ENCODE results near the gene SHLD1. TPM values are rescaled to one million over a fixed set of nuclear protein-coding genes. Genes with fewer than 3 reads are reported as not detected.

The SHLD1 gene
- total RNA-seq, 1 experiment from 2014 or later = 3.6 TPM

DNA sequence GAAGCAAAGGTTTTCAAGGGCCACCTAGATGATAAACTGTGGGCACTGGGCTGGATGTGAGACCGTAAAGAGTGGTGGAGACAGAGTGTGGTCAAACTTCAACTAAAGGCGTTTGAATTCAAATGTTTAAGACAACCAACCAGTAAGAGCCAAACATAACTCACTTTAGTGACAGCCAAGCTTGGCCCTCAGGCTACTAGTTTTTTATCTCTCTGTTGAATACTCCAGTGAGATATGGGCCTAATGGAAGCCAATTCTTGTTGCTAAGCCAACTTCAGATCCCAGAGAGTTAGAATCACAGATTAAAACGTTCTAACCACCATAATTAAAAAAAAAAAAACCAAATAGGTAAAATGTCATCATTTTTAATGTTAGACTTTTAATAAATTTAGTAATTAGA lies 142.9 kb downstream of the SHLD1 start:
- DNase-seq (ENCODE audit: low spot score) = no peak

DNA sequence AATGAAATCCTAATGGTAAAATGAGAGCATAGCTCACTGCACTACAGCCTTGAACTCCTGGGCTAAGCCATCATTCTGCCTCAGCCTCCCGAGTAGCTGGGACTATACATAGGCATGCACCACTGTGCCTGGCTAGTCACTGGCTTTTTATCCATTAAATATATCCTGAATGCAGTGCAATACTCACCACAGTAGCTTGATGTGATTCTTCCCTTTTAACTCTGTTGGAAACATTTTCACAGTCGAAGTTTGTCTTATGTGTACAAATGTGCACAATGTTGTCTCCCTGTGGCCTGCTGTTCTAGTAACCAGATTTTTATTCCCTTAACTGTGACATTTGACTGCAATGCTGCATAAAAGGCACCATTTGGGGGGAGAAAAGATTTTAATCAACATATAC lies 143.4 kb downstream of the SHLD1 start:
- DNase-seq (ENCODE audit: low spot score) = no peak

DNA sequence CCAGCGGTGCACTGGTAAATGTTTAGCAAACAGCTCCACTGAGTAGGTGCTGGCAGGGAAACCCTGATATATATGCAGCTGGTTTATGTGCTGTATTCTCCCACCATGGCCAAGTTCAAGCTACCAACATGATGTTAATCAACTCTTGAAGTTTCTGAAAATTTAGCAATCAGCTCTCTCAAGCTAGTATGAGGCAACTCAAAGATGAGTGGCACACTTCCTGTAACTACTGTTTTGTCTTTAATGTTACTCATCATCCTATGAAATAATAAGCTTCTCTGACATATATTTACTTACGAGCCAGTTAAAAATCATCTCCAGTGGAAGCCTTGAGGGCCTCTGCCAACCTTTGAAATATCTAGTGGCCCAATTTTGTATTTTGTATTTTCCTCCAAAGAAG lies 145.4 kb downstream of the SHLD1 start:
- no peak for DNase-seq (ENCODE audit: low spot score)

DNA sequence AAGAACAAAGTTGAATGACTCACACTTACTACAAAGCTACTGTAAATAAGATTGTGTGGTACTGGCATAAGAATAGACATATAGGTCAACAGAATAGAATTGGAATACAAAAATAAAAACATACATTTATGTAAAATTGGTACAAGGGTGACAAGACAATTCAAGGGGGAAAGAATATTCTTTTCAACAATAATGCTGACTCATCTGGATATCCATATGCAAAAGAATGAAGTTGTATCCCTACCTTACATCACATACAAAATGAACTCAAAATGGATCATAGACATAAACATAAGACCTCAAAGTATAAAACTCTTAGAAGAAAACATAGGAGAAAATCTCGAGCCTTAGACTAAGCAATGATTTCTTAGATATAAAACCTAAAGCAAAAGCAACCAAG lies 149.2 kb downstream of the SHLD1 start:
- no peak for DNase-seq (ENCODE audit: low spot score)

DNA sequence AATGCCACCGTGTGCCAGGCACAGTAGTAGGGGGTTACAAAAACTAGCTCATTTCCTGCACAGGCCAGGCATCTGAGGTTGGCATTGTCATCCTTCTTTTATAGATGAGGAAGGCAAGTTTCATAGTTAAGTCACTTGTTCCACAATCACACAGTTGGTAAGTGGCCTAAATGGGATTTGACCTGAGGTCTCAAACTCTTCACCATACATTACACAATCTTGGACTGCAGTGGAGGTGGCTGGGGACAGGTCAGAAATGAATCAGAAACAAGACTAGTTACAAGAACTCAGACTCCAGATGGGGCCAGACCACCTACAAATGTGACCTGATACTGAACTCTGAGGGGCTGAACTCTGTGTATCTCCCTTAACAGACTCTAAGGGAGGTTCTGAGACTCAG lies 150.7 kb downstream of the SHLD1 start:
- DNase-seq (ENCODE audit: low spot score) = no peak

DNA sequence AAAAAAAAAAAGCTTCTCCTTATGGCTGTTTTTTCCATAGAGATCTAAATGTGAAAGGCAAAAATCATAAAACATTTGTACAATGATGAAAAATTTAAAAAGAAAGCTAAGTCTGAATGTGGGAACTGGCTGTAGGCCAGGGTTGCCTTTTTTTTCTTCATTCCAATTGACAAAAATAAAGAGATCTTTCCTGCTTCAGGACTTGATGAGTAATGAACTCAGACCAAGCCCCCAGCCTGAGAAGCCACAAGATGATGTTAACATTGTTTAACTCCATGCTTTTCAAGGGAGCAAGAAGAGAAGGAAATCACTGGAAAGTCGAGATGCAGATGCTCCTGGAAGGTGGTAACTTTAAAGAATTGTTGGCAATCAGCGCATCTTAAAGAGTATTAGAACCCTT lies 158.8 kb downstream of the SHLD1 start:
- no peak for DNase-seq (ENCODE audit: low spot score)

DNA sequence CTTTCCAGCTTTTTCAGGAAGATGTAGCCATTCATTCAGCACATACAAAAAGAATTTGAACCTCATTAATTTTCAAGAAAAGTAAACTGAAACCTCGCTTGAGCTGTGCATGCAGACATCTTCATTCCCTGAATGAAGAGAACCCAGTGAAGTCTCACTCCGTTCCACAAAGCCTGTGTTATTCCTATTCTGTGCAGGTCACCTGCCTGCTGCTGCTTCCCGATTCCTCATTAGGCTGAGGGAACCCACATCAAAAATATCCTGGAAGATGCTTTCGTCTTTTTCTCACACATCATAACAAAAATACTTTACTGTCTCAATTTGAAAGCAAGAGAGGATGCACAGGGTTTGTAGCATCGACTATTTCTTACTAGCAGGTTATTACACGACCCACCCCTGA lies 160.0 kb downstream of the SHLD1 start:
- no peak for DNase-seq (ENCODE audit: low spot score)

DNA sequence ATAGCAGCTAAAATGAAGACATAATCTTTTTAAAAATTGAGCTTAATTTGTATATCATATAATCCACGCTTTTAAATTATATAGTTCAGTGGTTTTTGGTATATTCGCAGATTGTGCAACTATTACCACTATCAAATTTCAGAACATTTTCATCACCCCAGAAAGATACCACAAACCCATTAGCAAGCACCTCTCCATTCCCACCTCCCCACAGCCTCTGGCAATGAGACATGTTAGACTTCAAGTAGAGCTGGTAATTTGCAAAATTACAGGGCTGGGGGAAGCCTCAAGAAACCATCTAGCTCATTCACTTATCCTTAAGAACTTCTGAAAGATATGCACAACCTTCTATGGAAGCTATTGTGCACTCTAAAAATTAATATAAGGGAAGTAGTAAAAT lies 163.0 kb downstream of the SHLD1 start:
- DNase-seq (ENCODE audit: low spot score) = no peak

Other genes with a start within 250 kb of the SHLD1 start
- gene GPCPD1, start 139.4 kb upstream of the SHLD1 start, total RNA-seq (2014; rRNA removed; shearing (Covaris generic)) = 6.9 and 7.6 TPM in 2 replicates
- gene CHGB, start 161.1 kb downstream of the SHLD1 start, total RNA-seq (2014; rRNA removed; shearing (Covaris generic)) = 0.03 and 0.34 TPM in 2 replicates
- gene TRMT6, start 200.1 kb downstream of the SHLD1 start, total RNA-seq (2014; rRNA removed; shearing (Covaris generic)) = 28.8 and 37.3 TPM in 2 replicates
- gene MCM8, start 200.3 kb downstream of the SHLD1 start, total RNA-seq (2014; rRNA removed; shearing (Covaris generic)) = 39.2 and 51.6 TPM in 2 replicates